Measurements from ENCODE around the gene ST8SIA1.

The ST8SIA1 gene

DNA sequence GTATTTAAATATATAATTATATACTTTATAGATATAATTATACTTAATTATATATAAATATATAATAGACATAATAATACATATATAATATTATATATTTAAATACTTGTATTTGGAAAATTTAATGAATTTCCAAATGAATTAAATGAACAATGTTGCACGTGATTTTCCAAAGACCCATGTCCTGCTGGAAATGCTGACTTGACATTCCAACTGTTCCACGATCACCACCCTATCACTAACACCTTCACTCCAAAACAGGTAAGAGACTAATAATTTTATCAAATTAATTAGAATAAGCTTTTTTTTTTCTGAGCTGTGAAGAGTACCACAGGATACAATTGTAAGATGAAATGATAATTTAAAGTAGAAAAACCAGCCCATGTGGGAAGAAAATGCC, 103.4 kb downstream of the ST8SIA1 start:
- no peak for DNase-seq

- no peak for DNase-seq
Measured at GRCh38 chr12:22230280-22230794, 104.2 kb downstream of the ST8SIA1 start.

GRCh38 chr12:22229652-22230279, 104.7 kb downstream of the ST8SIA1 start:
- no peak for DNase-seq

DNA sequence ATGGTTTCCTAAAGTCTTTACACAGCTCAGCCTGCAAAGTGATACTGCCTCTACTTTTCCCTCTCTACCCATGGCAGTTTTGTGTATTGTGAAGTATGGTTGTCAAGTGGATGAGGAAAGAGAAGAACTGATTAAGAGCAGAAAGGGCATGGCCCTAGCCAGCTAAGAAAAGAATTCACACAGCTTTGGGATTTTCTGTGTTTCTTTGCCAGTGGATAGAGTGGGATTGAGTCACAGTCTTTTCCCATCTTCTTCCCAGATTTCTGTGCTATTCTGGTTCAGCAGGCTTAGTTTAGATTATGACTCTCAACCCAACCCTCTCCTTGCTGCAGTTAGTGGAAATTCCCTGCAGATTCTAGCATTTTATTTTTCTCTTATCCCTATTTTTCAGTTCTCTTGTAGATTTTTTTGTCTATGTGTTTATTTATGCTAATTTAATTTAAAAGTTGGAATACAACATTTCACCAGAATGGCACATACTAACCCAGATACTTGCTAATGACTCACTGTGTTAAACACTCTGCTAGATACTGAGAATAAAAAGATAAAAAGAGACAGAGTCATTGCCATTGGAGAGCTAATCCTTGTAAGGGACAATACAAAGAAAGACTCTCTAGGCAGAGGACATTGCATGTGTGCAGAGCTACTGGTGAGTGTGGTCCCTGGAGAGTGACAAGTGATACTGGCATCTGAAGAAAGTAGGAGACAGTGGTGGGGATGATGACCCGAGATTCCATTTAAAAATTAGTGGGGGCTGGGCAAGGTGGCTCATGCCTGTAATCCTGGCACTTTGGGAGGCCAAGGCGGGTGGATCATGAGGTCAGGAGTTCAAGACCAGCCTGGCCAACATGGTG, 106.3 kb downstream of the ST8SIA1 start:
- no peak for DNase-seq

- no peak for DNase-seq
Measured at GRCh38 chr12:22223356-22223755, 111.2 kb downstream of the ST8SIA1 start.

DNA sequence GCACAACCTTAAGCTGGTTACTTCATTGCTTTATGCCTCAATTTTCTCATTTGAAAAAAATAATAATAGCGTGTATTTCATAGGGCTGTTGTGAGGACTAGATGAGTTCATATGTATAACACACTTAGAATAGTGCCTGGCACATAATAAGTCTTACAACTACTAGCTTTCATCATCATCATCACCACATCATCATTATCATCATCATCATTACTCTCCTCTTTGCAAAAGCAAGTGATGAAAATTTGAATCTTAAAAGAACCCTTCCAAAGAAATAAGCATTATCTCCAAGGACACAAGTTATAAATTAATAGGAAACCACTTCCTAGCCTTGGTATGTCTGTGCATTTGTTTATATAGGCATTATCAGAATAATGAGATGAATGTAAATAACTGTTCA, 117.0 kb downstream of the ST8SIA1 start:
- DNase-seq = no peak

- DNase-seq = no peak
Measured at GRCh38 chr12:22215467-22216253, 118.8 kb downstream of the ST8SIA1 start.

DNA sequence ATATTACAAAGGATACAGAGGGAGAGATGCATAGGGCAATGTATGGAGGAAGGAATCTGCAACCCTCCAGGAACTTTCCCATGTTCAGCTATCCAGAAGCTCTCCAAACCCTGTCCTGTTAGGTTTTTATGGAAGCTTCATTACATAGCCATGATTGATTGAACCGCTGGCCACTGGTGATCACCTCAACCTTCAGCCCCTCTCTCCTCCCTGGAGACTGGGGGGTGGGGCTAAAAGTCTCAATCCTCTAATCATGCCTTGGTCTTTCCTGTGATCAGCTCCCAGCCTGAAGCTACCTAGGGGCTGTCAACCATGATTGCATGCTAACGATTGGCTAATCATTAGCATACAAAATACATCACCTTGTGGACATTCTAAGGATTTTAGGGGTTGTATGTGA, 123.4 kb downstream of the ST8SIA1 start:
- no peak for DNase-seq

DNA sequence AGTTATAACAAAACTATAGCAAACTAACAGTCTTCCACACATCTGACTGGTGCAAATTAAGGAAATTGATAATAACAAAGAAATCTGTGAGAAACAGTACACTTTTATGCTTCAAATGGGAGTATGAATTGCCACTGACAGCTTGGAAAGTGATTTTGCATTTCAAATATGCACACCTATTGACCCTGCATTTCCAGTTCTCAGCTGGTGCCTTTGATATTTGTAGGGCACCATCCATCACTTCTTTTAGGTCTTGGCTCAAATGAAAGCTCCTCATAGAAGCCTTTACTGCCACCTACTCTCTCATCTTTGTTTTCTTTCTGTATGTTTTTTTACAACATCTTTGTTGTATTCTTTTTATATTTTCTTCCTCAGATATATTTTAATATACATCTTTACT, 125.1 kb downstream of the ST8SIA1 start:
- no peak for DNase-seq

DNA sequence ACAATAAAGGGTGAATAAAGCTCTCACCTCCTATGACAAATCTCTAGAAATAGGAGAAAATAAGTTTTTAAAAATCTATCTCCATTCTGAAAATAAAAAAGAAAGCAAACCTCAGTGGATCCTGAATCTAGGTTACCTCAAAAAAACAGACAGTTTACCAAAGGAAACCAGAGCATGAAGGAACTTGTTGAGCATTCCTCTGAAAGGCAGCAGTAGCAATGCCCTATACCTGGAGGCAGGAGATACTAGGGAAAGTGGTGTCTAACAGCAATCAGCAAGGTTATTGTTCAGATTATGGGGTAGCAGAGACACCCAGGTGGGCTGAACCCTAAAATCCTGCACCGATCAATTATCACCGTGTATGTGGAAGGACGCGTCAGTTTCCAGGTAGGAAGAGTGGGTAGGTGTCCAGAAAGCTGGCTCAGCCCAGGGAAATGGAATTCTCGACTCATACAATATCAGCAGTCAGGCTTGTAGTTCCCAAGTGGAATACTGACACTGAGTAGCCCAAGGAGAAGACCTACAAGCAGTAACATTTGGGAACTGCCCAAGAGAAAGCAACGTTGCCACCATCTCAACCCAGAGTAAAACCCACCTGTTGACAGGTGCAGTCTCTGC, 128.3 kb downstream of the ST8SIA1 start:
- DNase-seq = no peak

- DNase-seq = no peak
Measured at GRCh38 chr12:22204391-22204790, 130.1 kb downstream of the ST8SIA1 start.

GRCh38 chr12:22202847-22203246, 131.7 kb downstream of the ST8SIA1 start:
- no peak for DNase-seq

- DNase-seq = no peak
Measured at GRCh38 chr12:22201101-22201500, 133.4 kb downstream of the ST8SIA1 start.

- DNase-seq = no peak
Measured at GRCh38 chr12:22196236-22196635, 138.3 kb downstream of the ST8SIA1 start.

DNA sequence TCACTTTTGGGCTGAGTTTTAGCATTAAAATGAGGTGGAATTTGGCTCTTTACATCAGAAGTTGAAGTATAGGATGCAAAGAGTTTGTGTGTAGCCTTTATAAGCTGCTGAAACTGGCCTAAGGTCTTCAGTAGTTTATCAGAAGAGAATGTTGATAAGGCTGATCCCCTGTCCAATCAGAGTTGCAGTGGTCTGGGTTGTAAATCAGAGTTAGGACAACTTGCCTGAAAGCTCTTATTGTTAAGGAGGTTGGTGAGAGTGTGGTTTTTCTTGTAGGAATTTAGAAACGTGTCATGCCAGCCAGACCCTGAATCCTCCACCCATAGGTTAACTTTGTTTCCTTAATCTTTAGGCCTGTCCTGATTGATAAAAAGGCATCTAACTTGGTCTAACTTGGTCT, 143.5 kb downstream of the ST8SIA1 start:
- DNase-seq = no peak

GRCh38 chr12:22188431-22188830, 146.1 kb downstream of the ST8SIA1 start:
- DNase-seq = no peak

DNA sequence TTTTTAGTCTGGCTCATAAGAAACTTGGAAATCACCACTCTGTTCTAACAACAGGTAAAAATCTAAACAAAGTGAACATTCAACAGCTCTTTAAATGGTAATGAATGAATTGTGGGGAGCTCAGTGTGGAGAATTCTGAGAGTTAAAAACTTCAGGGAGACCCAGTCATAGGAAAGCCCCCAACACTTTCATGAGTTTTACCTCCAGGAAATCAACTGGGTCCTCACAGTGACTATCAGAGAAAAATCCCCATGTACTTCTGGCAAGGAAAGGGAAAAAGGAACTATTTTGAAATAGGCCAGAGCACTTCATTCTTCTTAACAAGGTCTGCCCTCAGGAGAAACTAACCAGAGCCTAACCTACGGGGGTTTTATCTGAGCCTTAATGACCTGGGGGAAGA, 153.8 kb downstream of the ST8SIA1 start:
- no peak for DNase-seq

DNA sequence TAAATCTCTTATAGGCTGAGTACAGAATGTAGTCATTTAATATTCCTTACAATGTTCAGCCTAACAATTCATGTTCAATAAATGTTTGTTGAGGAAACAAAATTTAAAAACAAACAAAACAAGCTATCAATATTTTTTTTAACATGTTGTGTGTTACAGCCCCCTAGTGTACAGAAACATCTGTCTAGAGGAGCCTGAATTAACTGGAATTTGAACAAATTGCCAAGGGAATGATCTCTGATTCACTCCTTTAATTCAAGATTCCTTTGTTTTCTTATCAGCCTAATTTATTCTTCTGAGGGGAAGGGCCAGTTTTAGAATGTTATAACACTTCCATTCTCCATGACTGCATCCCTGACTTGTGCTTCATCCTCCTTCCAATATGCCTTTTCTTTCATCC, 161.3 kb downstream of the ST8SIA1 start:
- DNase-seq = no peak

- DNase-seq = no peak
Measured at GRCh38 chr12:22172501-22172900, 162.0 kb downstream of the ST8SIA1 start.

DNA sequence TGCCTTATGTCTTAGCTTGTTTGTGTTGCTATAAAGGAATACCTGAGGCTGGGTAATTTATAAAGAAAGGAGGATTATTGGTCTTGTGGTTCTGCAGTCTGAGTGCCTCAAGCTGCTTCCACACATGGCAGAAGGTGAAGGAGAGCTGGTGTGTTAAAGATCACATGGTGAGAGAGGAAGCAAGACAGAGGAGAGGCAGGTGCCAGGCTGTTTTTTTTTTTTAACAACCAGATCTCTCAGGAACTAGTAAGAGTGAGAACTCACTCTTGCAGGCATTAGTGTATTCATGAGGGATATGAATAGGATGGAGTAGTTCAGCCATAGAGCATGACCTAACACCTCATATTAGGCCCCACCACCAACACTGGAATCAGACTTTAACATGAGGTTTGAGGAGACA, 165.1 kb downstream of the ST8SIA1 start:
- DNase-seq = no peak

- no peak for DNase-seq
Measured at GRCh38 chr12:22164139-22164538, 170.4 kb downstream of the ST8SIA1 start.

DNA sequence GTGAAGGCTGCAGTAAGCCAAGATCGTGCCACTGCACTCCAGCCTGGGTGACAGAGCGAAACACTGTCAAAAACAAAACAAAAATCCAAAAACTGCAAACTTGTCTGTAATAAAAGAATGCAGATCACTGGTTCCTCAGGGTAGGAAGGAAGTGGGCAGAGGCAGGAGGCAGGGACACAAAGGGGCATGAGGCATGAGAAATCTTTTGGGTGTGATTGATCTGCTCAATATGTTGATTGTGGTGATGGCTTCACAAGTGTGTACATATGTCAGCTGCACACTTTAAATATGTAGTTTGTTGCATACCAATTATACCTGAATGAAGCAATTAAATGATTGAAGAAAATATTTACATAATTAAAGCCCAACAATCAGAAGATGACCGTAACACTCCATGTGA, 170.9 kb downstream of the ST8SIA1 start:
- DNase-seq = no peak

DNA sequence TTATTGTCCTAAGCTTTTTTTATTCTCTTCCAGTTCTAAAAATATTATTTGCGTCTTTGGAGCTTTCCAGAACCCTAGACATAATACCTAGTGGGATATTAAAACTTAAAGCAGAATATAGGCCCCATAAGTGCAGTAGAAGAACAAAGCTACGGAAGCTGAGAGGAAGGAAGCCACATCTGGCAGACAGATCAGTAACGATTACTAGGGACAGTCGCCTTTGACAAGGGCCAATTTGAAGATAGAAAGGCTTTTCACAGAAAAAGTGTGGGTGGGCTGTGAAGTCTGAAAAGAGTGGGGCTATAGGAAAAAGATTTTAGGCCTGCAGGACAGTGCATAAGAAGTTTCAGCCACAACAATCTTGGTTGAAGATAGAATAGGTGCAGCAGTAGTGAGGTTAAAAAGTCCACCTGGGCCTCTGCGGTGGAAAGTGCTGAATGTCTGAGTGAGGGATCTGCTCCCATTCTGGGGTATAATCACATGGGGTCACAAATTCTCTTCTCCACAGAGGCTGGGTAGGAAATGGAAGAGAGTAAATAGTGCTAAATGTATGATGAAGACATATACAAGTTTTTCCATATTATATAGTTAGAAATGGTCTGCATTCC, 174.0 kb downstream of the ST8SIA1 start:
- DNase-seq = no peak
